DOHH2 (cell line): ENCODE data around the gene ITPKB.

Experiments
- H3F3A ChIP-seq: fragments of 200-600 bp; sonication (generic), shearing (Covaris generic); 2 replicates; pipeline ENCODE4 v1.6.0; 2016; ENCODE audit warnings: antibody characterized with exemption, mild to moderate bottlenecking; ENCODE audit not compliant: control insufficient read depth, insufficient read depth
- H3K27ac ChIP-seq: fragments of 200-600 bp; sonication (generic); 2 replicates; pipeline ENCODE4 v1.5.1; 2014; ENCODE audit warnings: low read depth, mild to moderate bottlenecking, low read length, moderate library complexity
- H3K27me3 ChIP-seq: fragments of 200-600 bp; sonication (generic); 2 replicates; pipeline ENCODE4 v1.6.1; 2014; ENCODE audit warnings: mild to moderate bottlenecking, low read length, mixed read lengths; ENCODE audit not compliant: control insufficient read depth
- H3K36me3 ChIP-seq: fragments of 200-600 bp; sonication (generic); 2 replicates; pipeline ENCODE4 v1.6.1; 2014; ENCODE audit warnings: mild to moderate bottlenecking, low read length, moderate library complexity, mixed read lengths; ENCODE audit not compliant: control insufficient read depth
- H3K4me1 ChIP-seq: fragments of 200-600 bp; sonication (generic); 2 replicates; pipeline ENCODE4 v1.6.1; 2014; ENCODE audit warnings: mild to moderate bottlenecking, low read length, mixed read lengths; ENCODE audit not compliant: control insufficient read depth
- H3K4me2 ChIP-seq: fragments of 200-600 bp; sonication (generic); 2 replicates; pipeline ENCODE4 v1.6.0; 2014; ENCODE audit warnings: mild to moderate bottlenecking, low read length, moderate library complexity
- H3K4me3 ChIP-seq: fragments of 200-600 bp; sonication (generic); 2 replicates; pipeline ENCODE4 v1.5.1; 2014; ENCODE audit warnings: mild to moderate bottlenecking, low read length, mixed read lengths
- H3K79me2 ChIP-seq: fragments of 200-600 bp; sonication (generic); 2 replicates; pipeline ENCODE4 v1.6.1; 2014; ENCODE audit warnings: mild to moderate bottlenecking, low read length, mixed read lengths; ENCODE audit not compliant: control insufficient read depth
- H3K9me2 ChIP-seq: fragments of 200-600 bp; sonication (generic); replicated peaks from 2 replicates; pipeline ENCODE4 v1.6.1; 2014; ENCODE audit warnings: mild to moderate bottlenecking, low read length, mixed read lengths; ENCODE audit not compliant: control insufficient read depth
- H3K9me3 ChIP-seq: fragments of 200-600 bp; sonication (generic); 2 replicates; pipeline ENCODE4 v1.6.1; 2014; ENCODE audit warnings: antibody characterized with exemption, low read length, mixed read lengths; ENCODE audit not compliant: control insufficient read depth, insufficient read depth
- H4K20me1 ChIP-seq: fragments of 200-600 bp; sonication (generic); 2 replicates; pipeline ENCODE4 v1.6.0; 2014; ENCODE audit warnings: low read depth, mild to moderate bottlenecking, antibody characterized with exemption, low read length, moderate library complexity; ENCODE audit not compliant: control insufficient read depth, insufficient read depth
- CTCF ChIP-seq: fragments of 200-600 bp; sonication (generic); IDR thresholded peaks from one replicate; pipeline ENCODE4 v1.5.1; 2014; ENCODE audit warnings: antibody characterized with exemption, mild to moderate bottlenecking, low read depth, low read length; ENCODE audit not compliant: poor library complexity, severe bottlenecking
- EZH2phosphoT487 ChIP-seq: fragments of 200-600 bp; sonication (generic); IDR thresholded peaks from 2 replicates; pipeline ENCODE4 v1.6.1; 2017; ENCODE audit warnings: borderline replicate concordance, mild to moderate bottlenecking, antibody characterized with exemption, low read length, moderate library complexity, mixed read lengths

Gene ITPKB

GRCh38 chr1:226660410-226661182 lies 78.5 kb downstream of the ITPKB start:
- Histone ChIP-seq H3K79me2 (peaks cover 90% of the 10 kb centered on the region), H3K4me3 (peak overlapping the region; percentile 58), H3K27me3 (no peaks in the 10 kb centered on the region), H3K4me2 (no peak overlapping the region), H3K9me2 (no peaks in the 10 kb centered on the region), H3K4me1 (peaks cover 27% of the 10 kb centered on the region; the same call in 1 of the 2 replicates), H3K9me3 (no peaks in the 10 kb centered on the region), H4K20me1 (no peaks in the 10 kb centered on the region), H3F3A (peaks cover 64% of the 10 kb centered on the region), H3K36me3 (peaks cover 71% of the 10 kb centered on the region), H3K27ac (no peak overlapping the region)
- TF ChIP-seq EZH2phosphoT487 (no peak), CTCF (no peak)

- Histone ChIP-seq H3K36me3 (peaks cover 67% of the 10 kb centered on the region), H4K20me1 (no peaks in the 10 kb centered on the region), H3K79me2 (peaks cover 89% of the 10 kb centered on the region), H3K9me2 (no peaks in the 10 kb centered on the region), H3K4me1 (peaks cover 17% of the 10 kb centered on the region; the same call in 1 of the 2 replicates), H3F3A (peaks cover 64% of the 10 kb centered on the region), H3K27ac (no peak overlapping the region), H3K27me3 (no peaks in the 10 kb centered on the region), H3K4me2 (no peak overlapping the region), H3K9me3 (no peaks in the 10 kb centered on the region), H3K4me3 (peak overlapping the region; percentile 4; the same call in 1 of the 2 replicates)
- TF ChIP-seq CTCF (no peak), EZH2phosphoT487 (no peak)
These were observed 79.4 kb downstream of the ITPKB start for GRCh38 chr1:226659641-226660040.

- peaks cover 64% of the 10 kb centered on the region for H3F3A ChIP-seq
- H3K9me2 ChIP-seq = no peaks in the 10 kb centered on the region
- peaks cover 12% of the 10 kb centered on the region; the same call in 1 of the 2 replicates for H3K4me1 ChIP-seq
- H3K79me2 ChIP-seq = peaks cover 89% of the 10 kb centered on the region
- no peak overlapping the region for H3K4me2 ChIP-seq
- TF ChIP-seq EZH2phosphoT487 = no peak
- peaks cover 66% of the 10 kb centered on the region for H3K36me3 ChIP-seq
- H3K9me3 ChIP-seq = no peaks in the 10 kb centered on the region
- no peaks in the 10 kb centered on the region for H4K20me1 ChIP-seq
- H3K27ac ChIP-seq = no peak overlapping the region
- H3K4me3 ChIP-seq = peak overlapping the region; percentile 4
- H3K27me3 ChIP-seq = no peaks in the 10 kb centered on the region
These were observed 79.9 kb downstream of the ITPKB start for GRCh38 chr1:226659136-226659535.

GRCh38 chr1:226658546-226659125 lies 80.4 kb downstream of the ITPKB start:
- no peaks in the 10 kb centered on the region for H3K9me2 ChIP-seq
- peaks cover 88% of the 10 kb centered on the region for H3K79me2 ChIP-seq
- H3K4me3 ChIP-seq = peak overlapping the region; percentile 4; the same call in 1 of the 2 replicates
- no peak overlapping the region for H3K4me2 ChIP-seq
- H3K4me1 ChIP-seq = peaks cover 7% of the 10 kb centered on the region; the same call in 1 of the 2 replicates
- no peaks in the 10 kb centered on the region for H4K20me1 ChIP-seq
- peaks cover 64% of the 10 kb centered on the region for H3F3A ChIP-seq
- H3K9me3 ChIP-seq = no peaks in the 10 kb centered on the region
- TF ChIP-seq EZH2phosphoT487 = no peak
- no peak for TF ChIP-seq CTCF
- H3K27me3 ChIP-seq = no peaks in the 10 kb centered on the region
- H3K27ac ChIP-seq = no peak overlapping the region
- peaks cover 67% of the 10 kb centered on the region for H3K36me3 ChIP-seq
